ENCODE measurements around the gene EHD1. TPM values are rescaled to one million over a fixed set of nuclear protein-coding genes. Genes with fewer than 3 reads are reported as not detected.

EHD1 gene
- total RNA-seq, result 100 to 1,000 TPM; 230 to 455 TPM
- polyA plus RNA-seq (ENCODE audit: insufficient read depth, low read depth, low replicate concordance), result 328 TPM
- long read RNA-seq, donor 1, full-length matches to known transcripts, result 22 of 22 reads
- long read RNA-seq, donor 1, partial matches to known transcripts, result 0 of 22 reads
- long read RNA-seq, donor 1, other reads (novel, unspliced or antisense), result 0 of 22 reads
- long read RNA-seq, donor 2, full-length matches to known transcripts, result 13 of 19 reads
- long read RNA-seq, donor 2, partial matches to known transcripts, result 6 of 19 reads
- long read RNA-seq, donor 2, other reads (novel, unspliced or antisense), result 0 of 19 reads

DNA sequence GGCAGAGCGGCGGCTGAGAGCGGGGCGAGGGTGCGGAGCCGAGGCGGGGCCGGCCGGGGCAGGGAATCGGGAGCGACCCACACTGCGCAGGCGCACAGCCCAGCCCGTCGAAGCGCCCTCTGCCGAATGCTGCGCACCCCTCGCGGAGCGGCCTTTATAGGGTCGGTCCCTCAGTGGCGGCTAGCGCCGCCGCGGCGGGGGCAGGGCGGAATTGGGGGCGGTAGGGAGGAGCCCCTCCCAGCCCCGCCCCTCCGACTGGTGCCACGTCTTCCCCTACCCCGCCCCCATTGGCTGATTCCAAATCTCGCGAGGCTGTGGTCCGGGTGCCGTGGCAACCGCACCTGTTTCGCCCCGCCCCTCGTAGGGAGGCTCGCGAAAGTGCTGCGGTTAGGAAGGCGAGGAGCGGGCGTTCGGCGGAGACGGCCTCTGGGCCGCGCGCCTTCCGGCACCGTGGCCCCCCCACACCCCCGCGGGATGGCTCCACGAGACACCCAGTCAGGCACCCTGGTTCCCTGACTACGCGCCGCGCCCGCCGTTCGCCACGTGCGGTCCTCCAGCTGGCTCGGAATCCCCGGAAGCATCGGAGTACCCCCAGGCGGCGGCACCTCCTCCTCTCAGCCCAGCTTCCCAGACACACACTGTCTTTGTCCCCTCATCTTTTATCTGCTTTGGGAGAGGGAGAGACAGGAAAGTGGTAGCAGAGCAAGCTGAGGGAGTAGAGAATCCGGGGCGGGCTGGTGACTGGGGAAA lies at the start of gene EHD1:
Gene EHD1 (minus strand): TSS at position 128 of the 750 bp plus-strand sequence. CDS start 157 bp downstream, outside the sequence.
- WGBS, 2 donors, result 0 to 1% methylated on average over 26 to 66 of the region's 75 CpGs
- H3K27me3 ChIP-seq, result no peaks in the 10 kb centered on the region
- H3K9me3 ChIP-seq, result no peaks in the 10 kb centered on the region
- H3K4me3 ChIP-seq, result peak within 1 kb of the TSS; percentile 84 to 91
- peak in 1 of 3 experiments; percentile 36 for TF ChIP-seq CTCF (IDR thresholded peaks at IDR 0.05)
- peak; percentile 99 for TF ChIP-seq POLR2A (IDR thresholded peaks at IDR 0.05)
- no peaks in the 10 kb centered on the region for H3K36me3 ChIP-seq (ENCODE audit: low read depth, missing control alignments)
- DNase-seq, result peak; percentile 99
- H3K4me1 ChIP-seq, result peaks cover 43% of the 10 kb centered on the region
- peak within 1 kb of the TSS; percentile 77 to 87 for H3K27ac ChIP-seq
- intact Hi-C loops (cut with DNase I; ENCODE audit: low total_unique reads), result no loop called here

- Histone ChIP-seq H3K27me3 (no peaks in the 10 kb centered on the region), H3K4me1 (peaks cover 18% of the 10 kb centered on the region), H3K9me3 (no peaks in the 10 kb centered on the region), H3K27ac (no peak overlapping the region), H3K4me3 (no peak overlapping the region), H3K36me3 (ENCODE audit: low read depth, missing control alignments) (no peaks in the 10 kb centered on the region)
- 88 to 100% methylated on average over 8 to 20 of the region's 22 CpGs for WGBS, 2 donors
- intact Hi-C loops (cut with DNase I; ENCODE audit: low total_unique reads), result no loop called here
- TF ChIP-seq POLR2A (IDR thresholded peaks at IDR 0.05), result no peak
- TF ChIP-seq CTCF (IDR thresholded peaks at IDR 0.05), result no peak
- no peak for DNase-seq
Measured at GRCh38 chr11:64926689-64927088, 48.3 kb upstream of the EHD1 start.

DNA sequence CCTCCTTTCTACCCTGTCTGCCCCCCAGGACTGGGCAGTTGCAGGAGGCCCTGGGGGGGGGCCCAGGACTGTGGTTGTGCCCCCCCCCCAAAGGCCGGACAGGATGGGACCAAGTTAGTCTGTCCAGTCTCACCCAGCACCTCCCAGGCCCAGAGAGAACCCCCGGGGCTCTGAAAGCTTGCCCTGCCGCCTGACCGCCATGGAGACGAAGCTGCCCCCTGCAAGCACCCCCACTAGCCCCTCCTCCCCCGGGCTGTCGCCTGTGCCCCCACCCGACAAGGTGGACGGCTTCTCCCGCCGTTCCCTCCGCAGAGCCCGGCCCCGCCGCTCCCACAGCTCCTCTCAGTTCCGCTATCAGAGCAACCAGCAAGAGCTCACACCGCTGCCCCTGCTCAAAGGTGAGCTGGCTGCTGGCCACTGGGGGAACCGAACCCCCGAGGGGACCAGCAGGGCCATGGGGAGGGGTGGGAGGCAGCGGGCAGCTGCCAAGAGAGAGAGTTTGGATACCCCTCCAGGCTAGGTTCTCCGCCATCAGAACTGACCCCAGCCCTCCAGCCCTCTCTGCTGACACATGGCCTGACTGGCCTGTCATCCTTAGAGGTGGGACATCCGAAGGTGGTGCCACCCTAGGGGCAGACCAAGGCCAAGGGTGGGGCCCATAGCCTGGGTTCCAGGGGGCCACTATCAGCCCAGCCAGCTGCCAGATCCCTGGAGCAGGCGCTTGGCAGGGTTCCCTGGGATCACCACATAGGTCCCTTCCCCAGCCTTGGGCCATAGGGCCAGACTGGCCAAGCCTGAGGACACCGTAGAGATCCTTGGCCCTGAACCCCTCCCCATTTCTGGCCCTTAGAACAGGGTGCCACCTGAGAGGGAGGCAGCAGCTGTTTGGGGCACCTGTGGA lies 47.4 kb upstream of the EHD1 start:
- Histone ChIP-seq H3K4me3 (no peak overlapping the region), H3K27ac (no peak overlapping the region), H3K36me3 (ENCODE audit: low read depth, missing control alignments) (no peaks in the 10 kb centered on the region), H3K4me1 (peaks cover 18% of the 10 kb centered on the region), H3K9me3 (no peaks in the 10 kb centered on the region), H3K27me3 (no peaks in the 10 kb centered on the region)
- TF ChIP-seq CTCF (IDR thresholded peaks at IDR 0.05) (no peak), POLR2A (IDR thresholded peaks at IDR 0.05) (no peak)
- intact Hi-C loops (cut with DNase I; ENCODE audit: low total_unique reads), result no loop called here
- WGBS, 2 donors, result 63 to 77% methylated on average over 12 to 17 of the region's 24 CpGs
- DNase-seq, result no peak

DNA sequence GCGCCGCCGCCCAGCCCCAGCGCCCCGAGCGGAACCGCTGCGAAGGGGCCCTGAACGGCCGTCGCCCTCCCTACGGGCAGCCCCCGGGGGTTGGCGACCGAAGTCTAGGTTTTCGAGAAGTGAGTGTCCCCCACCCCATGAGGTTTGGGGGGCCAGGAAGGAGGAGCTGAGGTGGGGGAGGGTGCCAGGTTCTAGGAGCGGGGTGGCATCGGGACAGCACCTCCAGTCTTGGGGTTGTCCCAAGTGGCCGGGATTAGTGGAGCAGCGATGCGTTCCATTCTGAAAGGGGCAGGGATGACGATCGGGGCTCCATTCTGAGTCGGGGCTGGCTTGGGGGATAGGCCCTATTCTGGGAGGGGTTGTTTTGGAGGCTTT lies 46.5 kb upstream of the EHD1 start:
- Histone ChIP-seq H3K4me1 (peaks cover 18% of the 10 kb centered on the region), H3K9me3 (no peaks in the 10 kb centered on the region), H3K27ac (peak overlapping the region; percentile 82 to 89), H3K36me3 (ENCODE audit: low read depth, missing control alignments) (no peaks in the 10 kb centered on the region), H3K4me3 (peak overlapping the region; percentile 80 to 85), H3K27me3 (no peaks in the 10 kb centered on the region)
- TF ChIP-seq CTCF (IDR thresholded peaks at IDR 0.05) (no peak), POLR2A (IDR thresholded peaks at IDR 0.05) (no peak)
- 1 to 3% methylated on average over 9 to 24 of the region's 24 CpGs for WGBS, 2 donors
- intact Hi-C loops (cut with DNase I; ENCODE audit: low total_unique reads), result no loop called here
- no peak for DNase-seq

Data from testis (tissue), 5 donors.